Measurements from ENCODE around the gene PRDM7.
"Not testable (repeated sequence)": the region's sequence is repeated elsewhere in the genome, so short reads cannot be mapped to it uniquely, and the experiment has no call there.

PRDM7 gene

DNA sequence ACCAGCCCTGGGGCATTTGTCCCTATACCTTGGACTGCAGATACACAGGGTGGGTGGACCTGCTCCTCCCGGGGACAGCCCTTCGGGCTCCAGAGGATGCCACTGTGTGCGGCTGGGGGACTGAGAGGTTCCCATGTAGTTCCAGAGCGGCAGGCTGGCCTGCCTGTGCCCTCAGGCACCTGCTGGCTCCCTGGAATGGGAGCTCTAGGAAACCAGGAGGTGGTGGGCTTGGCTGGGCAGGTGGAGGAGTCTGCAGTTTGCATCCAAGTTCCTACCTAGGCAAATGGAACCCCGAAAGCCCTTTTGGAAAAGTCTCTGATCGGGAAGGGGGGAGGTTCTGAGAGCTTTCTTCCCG lies 58.9 kb downstream of the PRDM7 start:
- no peaks in the 10 kb centered on the region for H3K9me3 ChIP-seq (ENCODE audit: control insufficient read depth, low read depth, low read length)
- peaks cover 15% of the 10 kb centered on the region for H3K27me3 ChIP-seq (ENCODE audit: control insufficient read depth, insufficient read depth, low read length)
- H3K9ac ChIP-seq (ENCODE audit: low read length) = peak overlapping the region; percentile 62
- peak overlapping the region; percentile 63 for H3K4me3 ChIP-seq (ENCODE audit: low read length)
- H3K4me1 ChIP-seq (ENCODE audit: control insufficient read depth, low read depth, low read length) = peaks cover 14% of the 10 kb centered on the region
- peaks cover 11% of the 10 kb centered on the region for H3K36me3 ChIP-seq (ENCODE audit: control insufficient read depth, low read depth, low read length)
- H3K27ac ChIP-seq (ENCODE audit: low read length) = no peak overlapping the region

DNA sequence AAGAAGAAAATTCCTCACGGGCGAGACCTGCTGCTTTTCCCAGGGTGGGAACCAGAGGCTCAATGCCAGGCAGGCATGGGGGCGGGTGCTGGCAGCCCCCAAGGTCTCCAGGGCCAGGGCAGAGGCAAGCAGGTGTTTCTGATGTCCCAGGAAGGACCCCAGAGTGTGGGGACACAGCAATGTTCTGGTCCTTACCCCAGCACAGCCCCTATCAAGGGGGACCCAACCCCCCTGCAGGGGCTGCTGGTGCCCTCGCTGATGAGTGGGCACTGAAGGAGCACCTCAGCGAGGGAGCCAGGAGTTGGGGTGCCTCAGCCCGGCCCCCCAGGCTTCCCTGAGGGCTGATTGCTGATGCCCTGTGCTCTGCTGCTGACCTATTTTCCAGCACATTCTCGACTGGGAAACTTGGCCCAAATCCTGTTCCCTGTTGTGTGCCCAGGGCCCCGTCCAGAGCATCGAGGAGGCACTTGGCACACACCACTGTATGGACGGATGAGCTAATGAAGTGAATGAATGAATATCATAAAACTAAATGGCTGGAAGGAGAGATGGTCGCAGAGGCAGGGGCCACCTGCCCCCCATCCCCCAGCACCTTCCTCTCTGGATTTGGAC lies 60.7 kb downstream of the PRDM7 start:
- Histone ChIP-seq H3K9me3 (ENCODE audit: control insufficient read depth, low read depth, low read length) (no peaks in the 10 kb centered on the region), H3K4me3 (ENCODE audit: low read length) (no peak overlapping the region), H3K9ac (ENCODE audit: low read length) (no peak overlapping the region), H3K4me1 (ENCODE audit: control insufficient read depth, low read depth, low read length) (peaks cover 10% of the 10 kb centered on the region), H3K27me3 (ENCODE audit: control insufficient read depth, insufficient read depth, low read length) (peaks cover 15% of the 10 kb centered on the region), H3K27ac (ENCODE audit: low read length) (no peak overlapping the region), H3K36me3 (ENCODE audit: control insufficient read depth, low read depth, low read length) (peaks cover 11% of the 10 kb centered on the region)

DNA sequence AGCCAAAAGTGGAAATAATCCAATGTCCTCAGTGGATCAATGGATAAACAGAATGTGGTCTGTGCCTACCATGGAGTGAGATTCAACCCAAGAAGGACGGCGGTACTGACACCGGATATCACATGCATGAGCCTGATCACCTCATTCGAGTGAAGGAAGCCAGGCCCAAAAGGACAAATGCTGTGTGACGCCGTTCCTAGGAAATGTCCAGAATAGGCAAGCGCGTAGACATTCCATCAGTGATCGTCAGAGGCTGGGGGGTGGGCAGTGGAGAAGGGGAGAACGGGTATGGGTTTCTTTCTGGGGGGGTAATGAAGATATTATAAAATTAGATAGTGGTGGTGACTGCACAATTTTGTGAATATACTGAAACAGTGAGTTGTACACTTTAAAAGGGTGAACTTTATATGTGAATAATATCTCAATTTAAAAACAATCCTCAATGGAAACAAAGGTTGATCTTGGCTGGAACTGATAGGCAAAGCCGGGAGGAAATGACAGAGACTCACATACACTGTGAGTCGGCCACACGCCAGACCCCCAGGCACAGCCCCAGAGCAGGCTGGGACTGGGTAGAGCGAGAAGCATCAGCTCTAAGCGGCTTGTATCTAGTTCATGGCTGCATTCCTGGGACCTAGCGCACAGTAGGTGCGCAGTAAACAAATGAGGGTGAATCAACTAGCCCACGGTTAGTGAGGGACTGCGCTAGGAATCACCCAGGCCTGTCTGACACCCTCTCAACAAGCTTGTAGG lies 61.4 kb downstream of the PRDM7 start:
- Histone ChIP-seq H3K4me1 (ENCODE audit: control insufficient read depth, low read depth, low read length) (peaks cover 5% of the 10 kb centered on the region), H3K36me3 (ENCODE audit: control insufficient read depth, low read depth, low read length) (peaks cover 11% of the 10 kb centered on the region), H3K27me3 (ENCODE audit: control insufficient read depth, insufficient read depth, low read length) (peaks cover 15% of the 10 kb centered on the region), H3K4me3 (ENCODE audit: low read length) (no peak overlapping the region), H3K27ac (ENCODE audit: low read length) (no peak overlapping the region), H3K9me3 (ENCODE audit: control insufficient read depth, low read depth, low read length) (no peaks in the 10 kb centered on the region), H3K9ac (ENCODE audit: low read length) (no peak overlapping the region)

DNA sequence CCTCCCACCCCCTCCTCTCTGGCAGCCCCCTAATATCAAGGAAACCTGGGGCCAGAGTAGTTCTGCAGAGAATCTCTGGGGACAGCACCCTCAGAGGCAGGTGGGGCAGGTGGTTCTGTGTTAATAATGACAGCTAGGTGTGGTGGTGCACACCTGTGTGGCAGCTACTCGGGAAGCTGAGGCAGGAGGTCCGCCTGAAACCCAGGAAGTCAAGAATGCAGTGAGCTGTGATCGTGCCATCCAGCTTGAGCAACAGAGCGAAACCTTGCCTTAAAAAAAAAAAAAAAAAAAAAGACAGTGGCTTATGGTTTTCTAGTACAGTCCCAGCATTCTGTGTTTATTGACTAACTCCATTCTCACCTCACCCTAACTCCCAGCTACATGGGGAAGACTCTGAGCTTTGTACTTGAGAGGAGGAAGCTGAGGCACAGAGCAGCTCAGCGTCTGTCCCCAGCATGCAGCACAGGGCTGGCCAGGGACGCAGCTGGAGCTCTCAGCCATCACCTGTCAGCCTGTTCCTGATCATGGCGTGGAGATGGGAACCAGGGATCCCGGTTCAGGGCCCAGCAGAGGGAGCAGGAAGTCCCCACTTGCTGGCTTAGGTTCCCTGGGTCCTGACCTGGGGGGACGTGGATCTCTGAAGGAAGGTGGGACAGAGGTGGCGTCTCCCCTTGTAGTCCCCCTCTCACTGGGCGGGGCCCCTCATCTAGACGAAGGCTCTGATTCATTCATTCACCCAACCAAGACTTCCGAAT lies 64.0 kb downstream of the PRDM7 start:
- H3K36me3 ChIP-seq (ENCODE audit: control insufficient read depth, low read depth, low read length) = peaks cover 11% of the 10 kb centered on the region
- no peak overlapping the region for H3K4me3 ChIP-seq (ENCODE audit: low read length)
- no peaks in the 10 kb centered on the region for H3K9me3 ChIP-seq (ENCODE audit: control insufficient read depth, low read depth, low read length)
- peaks cover 8% of the 10 kb centered on the region for H3K27me3 ChIP-seq (ENCODE audit: control insufficient read depth, insufficient read depth, low read length)
- no peak overlapping the region for H3K9ac ChIP-seq (ENCODE audit: low read length)
- no peak overlapping the region for H3K27ac ChIP-seq (ENCODE audit: low read length)
- H3K4me1 ChIP-seq (ENCODE audit: control insufficient read depth, low read depth, low read length) = no peaks in the 10 kb centered on the region

DNA sequence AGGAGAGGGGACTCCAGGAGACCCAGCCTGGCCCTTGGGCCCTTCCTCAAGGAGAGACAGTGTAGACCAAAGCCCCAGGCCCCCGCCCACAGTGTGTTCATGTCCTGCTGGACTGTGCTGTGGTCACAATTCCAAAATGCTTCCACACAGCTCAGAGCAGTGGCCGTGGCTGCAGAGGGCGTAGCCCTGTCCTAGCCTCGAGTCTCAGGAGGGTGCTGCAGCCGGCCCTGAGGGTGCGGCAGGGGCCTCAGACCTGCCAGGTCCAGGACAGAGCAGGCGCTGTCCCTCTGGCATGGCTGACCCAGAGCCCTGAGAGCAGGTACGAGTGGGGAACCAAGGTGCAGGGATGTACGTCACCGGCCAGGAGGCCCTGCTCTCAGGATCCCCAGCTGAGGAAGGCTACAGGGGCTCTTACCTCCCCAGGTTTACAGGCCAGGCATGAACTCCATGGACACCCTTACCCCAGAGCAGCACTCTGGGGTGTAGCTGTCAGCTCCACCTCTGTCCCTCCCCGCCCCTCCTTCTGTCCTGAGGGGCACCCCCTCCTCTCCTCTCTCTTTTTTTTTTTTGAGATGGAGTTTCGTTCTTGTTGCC lies 65.1 kb downstream of the PRDM7 start:
- Histone ChIP-seq H3K4me3 (ENCODE audit: low read length) (no peak overlapping the region), H3K4me1 (ENCODE audit: control insufficient read depth, low read depth, low read length) (no peaks in the 10 kb centered on the region), H3K9me3 (ENCODE audit: control insufficient read depth, low read depth, low read length) (no peaks in the 10 kb centered on the region), H3K36me3 (ENCODE audit: control insufficient read depth, low read depth, low read length) (peaks cover 11% of the 10 kb centered on the region), H3K27me3 (ENCODE audit: control insufficient read depth, insufficient read depth, low read length) (no peaks in the 10 kb centered on the region), H3K9ac (ENCODE audit: low read length) (no peak overlapping the region), H3K27ac (ENCODE audit: low read length) (no peak overlapping the region)

DNA sequence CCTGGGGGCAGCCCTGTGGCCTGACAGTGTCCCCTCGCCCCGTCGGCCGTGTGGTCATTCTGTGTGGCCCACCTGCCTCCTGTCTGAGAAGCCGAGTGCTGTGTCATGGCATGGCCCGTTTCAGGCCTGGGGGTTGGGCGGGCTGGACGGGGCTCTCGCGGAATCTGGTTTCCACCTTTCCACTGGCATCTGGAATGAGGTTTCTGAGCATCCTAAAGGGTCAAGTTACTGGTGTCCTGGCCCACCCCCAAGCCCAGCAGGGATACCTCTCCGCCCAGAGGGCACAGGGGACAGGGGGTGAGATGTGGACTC lies 65.7 kb downstream of the PRDM7 start:
- Histone ChIP-seq H3K36me3 (ENCODE audit: control insufficient read depth, low read depth, low read length) (peaks cover 11% of the 10 kb centered on the region), H3K27ac (ENCODE audit: low read length) (no peak overlapping the region), H3K9ac (ENCODE audit: low read length) (no peak overlapping the region), H3K4me3 (ENCODE audit: low read length) (no peak overlapping the region), H3K27me3 (ENCODE audit: control insufficient read depth, insufficient read depth, low read length) (no peaks in the 10 kb centered on the region), H3K9me3 (ENCODE audit: control insufficient read depth, low read depth, low read length) (no peaks in the 10 kb centered on the region), H3K4me1 (ENCODE audit: control insufficient read depth, low read depth, low read length) (no peaks in the 10 kb centered on the region)

DNA sequence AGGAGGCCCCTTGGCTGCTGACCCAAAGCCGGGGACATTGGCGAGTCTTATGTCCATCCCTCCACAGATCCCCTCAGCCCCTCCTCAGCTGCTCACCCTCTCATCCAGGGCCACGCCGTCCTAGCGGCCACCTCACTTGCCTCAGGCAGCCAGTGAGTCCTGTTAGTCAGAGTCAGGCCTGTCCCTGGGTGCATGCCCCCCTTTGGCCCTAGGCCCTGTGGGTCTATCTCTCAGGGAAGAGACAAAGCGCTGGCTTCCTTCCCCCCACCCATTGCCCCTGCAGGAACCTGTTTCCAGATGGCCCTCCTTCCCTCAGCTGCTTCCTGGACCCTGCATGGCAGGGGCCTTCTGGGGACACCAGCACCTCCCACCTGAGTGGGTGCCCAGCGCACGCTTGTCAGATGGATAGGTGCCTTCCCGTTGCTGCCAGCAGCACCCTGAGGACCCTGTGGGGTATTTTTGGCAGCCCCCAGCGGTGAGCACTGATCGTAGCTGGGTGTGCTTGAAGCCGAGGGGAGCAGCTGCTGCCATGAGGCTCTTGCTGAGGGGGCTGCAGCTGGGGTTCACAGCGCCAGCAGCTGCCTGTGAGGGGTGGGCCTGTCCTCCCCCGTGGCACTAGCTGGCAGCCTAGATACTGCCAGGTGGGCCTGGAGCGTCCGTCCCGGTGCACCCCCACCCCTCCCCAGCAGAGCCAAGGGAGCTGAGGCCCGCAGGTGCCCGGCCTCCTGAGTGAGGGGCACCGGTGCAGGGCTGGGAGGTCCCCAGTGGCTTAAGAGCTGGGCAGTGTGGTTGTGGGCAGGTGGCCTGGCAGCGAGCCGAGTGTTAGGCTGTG lies 66.2 kb downstream of the PRDM7 start:
- Histone ChIP-seq H3K4me3 (ENCODE audit: low read length) (no peak overlapping the region), H3K4me1 (ENCODE audit: control insufficient read depth, low read depth, low read length) (no peaks in the 10 kb centered on the region), H3K36me3 (ENCODE audit: control insufficient read depth, low read depth, low read length) (peaks cover 11% of the 10 kb centered on the region), H3K9me3 (ENCODE audit: control insufficient read depth, low read depth, low read length) (no peaks in the 10 kb centered on the region), H3K27ac (ENCODE audit: low read length) (no peak overlapping the region), H3K9ac (ENCODE audit: low read length) (no peak overlapping the region), H3K27me3 (ENCODE audit: control insufficient read depth, insufficient read depth, low read length) (no peaks in the 10 kb centered on the region)

DNA sequence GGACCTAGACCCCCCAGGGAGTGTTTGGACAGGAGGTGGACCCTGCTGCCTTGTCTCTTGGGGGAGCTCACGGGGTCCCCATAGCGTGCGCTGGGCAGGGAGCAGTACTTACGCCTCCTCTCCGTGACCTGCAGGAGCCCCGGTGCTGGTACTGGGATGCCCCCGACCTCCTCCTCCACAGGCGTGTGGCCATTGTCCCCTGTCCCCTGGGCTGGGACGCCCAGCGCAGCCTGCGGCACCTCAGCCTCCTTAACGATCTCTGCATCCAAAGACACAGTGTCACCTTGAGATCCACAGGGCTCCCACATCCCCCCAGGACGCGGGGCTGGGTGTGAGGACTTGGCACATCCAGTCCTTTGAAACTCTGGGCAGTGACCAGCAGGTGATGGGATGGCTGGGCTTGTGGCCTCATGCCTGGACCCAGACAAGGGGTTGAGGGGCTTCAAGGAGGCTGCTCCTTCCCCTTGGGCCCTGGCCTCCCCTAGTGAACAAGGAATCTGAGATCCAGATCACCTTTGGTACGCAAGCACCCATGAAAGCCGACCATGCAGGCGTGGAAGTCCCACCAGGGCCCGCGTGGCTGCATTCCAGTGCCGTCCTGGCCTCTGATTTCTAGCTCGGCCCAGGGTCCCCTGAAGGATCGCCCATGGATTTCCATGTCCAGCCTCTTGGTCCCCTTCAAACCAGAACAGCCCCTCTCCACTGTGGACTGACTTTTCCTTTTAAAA lies 67.8 kb downstream of the PRDM7 start:
- Histone ChIP-seq H3K9me3 (ENCODE audit: control insufficient read depth, low read depth, low read length) (no peaks in the 10 kb centered on the region), H3K9ac (ENCODE audit: low read length) (no peak overlapping the region), H3K4me3 (ENCODE audit: low read length) (no peak overlapping the region), H3K4me1 (ENCODE audit: control insufficient read depth, low read depth, low read length) (no peaks in the 10 kb centered on the region), H3K27ac (ENCODE audit: low read length) (no peak overlapping the region), H3K27me3 (ENCODE audit: control insufficient read depth, insufficient read depth, low read length) (no peaks in the 10 kb centered on the region), H3K36me3 (ENCODE audit: control insufficient read depth, low read depth, low read length) (no peaks in the 10 kb centered on the region)

DNA sequence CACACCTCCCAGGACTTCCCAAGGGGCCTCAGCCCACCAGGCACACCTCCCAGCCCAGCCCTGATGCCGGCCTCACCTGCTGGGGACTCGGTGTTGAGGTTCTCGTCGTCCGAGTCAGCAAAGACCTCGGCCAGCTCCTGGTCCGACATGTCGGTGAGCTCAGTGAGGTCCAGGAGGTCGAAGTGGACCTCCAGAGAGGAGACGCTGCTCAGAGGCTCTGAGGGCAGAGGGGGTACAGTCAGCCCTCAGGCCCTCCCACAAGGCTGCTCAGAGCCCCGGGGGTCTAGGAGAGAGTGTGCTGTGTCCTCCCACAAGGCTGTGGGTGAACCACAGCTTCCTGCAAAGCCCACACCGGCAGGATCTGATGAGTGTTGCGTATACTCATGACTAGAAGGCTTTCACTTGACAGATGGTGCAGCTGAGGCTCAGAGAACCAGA lies 68.4 kb downstream of the PRDM7 start:
- no peak overlapping the region for H3K4me3 ChIP-seq (ENCODE audit: low read length)
- no peak overlapping the region for H3K9ac ChIP-seq (ENCODE audit: low read length)
- H3K4me1 ChIP-seq (ENCODE audit: control insufficient read depth, low read depth, low read length) = no peaks in the 10 kb centered on the region
- H3K27ac ChIP-seq (ENCODE audit: low read length) = no peak overlapping the region
- no peaks in the 10 kb centered on the region for H3K27me3 ChIP-seq (ENCODE audit: control insufficient read depth, insufficient read depth, low read length)
- H3K9me3 ChIP-seq (ENCODE audit: control insufficient read depth, low read depth, low read length) = no peaks in the 10 kb centered on the region
- H3K36me3 ChIP-seq (ENCODE audit: control insufficient read depth, low read depth, low read length) = no peaks in the 10 kb centered on the region

DNA sequence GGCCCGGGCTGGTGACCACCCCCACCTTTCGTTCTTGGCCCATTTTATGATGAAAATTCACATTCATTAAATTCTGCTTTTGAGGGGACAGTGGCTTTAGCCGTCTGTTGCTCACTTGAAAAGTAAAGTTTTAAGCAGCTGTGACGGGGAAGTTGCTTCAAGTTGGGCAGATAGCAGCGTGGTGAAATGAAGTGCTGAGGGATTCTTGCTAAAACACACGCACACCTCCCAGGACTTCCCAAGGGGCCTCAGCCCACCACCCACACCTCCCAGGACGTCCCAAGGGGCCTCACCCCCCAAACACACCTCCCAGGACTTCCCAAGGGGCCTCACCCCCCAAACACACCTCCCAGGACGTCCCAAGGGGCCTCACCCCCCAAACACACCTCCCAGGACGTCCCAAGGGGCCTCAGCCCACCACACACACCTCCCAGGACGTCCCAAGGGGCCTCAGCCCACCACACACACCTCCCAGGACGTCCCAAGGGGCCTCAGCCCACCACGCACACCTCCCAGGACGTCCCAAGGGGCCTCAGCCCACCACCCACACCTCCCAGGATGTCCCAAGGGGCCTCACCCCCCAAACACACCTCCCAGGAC lies 69.4 kb downstream of the PRDM7 start:
- not testable (repeated sequence) for H3K27ac ChIP-seq (ENCODE audit: low read length); H3K27me3 ChIP-seq (ENCODE audit: control insufficient read depth, insufficient read depth, low read length); H3K9me3 ChIP-seq (ENCODE audit: control insufficient read depth, low read depth, low read length); H3K36me3 ChIP-seq (ENCODE audit: control insufficient read depth, low read depth, low read length); H3K4me1 ChIP-seq (ENCODE audit: control insufficient read depth, low read depth, low read length); H3K4me3 ChIP-seq (ENCODE audit: low read length); H3K9ac ChIP-seq (ENCODE audit: low read length)
